ENCODE data around the gene PANK1.
A peak's percentile ranks its signal among the peaks of the same experiment; 100 is the strongest.
"Not testable (repeated sequence)": the region's sequence is repeated elsewhere in the genome, so short reads cannot be mapped to it uniquely, and the experiment has no call there.

PANK1 gene

GRCh38 chr10:89566992-89567391 is 78.0 kb downstream of the PANK1 start:
- no peak for DNase-seq (ENCODE audit: low read depth)

DNA sequence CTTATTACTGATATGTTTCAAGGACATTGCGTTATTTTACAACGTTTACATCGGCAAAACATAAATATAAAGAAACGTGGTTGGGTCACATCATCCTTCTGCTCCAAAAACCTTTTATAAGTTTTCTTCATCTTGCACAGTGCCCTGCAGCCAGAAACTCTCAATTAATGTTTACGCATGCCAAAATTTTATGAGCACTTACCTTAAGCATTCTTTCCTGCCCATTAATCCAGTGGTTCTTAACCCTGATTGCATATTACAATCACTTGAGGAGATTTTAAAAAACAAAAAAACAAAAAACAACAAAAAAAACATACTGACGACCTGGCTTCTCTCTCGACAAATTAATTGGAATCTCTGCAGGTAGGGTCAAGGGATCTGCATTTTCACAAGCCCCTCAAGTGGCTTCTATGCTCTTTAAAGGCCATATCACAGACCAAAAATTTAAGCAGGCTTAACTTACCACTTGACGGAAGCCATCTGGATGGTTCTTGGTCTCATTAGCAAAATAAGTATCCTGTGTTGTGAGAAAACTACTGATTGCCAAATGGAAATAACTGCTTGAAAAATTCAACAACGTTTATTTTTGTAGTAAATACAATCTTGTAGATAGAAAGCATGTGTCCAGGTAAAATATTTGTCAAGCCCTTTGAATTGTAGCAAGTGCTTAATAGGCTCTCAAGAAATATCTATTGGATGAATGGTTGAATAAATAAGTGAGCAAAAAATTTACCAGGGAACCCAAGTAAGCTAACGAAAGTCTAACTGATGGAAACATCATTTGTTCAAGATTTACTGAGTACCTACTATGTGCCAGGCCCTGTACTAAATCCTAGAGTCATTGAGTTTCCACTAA is 78.7 kb downstream of the PANK1 start:
- no peak for DNase-seq (ENCODE audit: low read depth)

- no peak for DNase-seq (ENCODE audit: low read depth)
Measured at GRCh38 chr10:89565180-89565579, 79.9 kb downstream of the PANK1 start.

DNA sequence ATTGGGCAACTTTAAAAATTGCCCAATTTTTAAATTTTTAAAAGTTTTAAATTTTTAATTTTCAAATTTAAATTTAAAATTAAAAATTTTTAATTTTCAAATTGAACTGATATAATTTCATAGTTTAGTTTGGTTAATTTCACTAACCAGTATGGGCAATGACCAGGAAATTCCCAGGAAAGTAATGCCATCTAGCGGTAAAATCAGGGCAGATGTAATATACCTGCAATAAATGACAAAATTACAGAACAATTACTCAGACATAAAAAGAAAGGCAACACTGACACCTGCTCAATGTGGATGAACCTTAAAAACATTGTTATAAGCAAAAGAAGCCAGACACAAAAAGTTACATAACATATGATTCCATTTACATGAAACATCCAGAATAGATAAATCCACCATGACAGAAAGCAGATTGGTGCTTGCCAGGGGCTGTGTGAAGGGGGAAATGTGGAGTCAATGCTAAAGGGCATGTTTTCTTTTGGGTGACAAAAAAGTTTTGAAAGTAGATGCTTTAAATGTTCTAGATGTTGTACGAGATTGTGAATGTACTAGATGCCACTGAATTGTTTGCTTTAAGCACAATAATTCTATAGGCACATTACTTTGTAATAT is 81.1 kb downstream of the PANK1 start:
- DNase-seq (ENCODE audit: low read depth) = peak; percentile 33

DNA sequence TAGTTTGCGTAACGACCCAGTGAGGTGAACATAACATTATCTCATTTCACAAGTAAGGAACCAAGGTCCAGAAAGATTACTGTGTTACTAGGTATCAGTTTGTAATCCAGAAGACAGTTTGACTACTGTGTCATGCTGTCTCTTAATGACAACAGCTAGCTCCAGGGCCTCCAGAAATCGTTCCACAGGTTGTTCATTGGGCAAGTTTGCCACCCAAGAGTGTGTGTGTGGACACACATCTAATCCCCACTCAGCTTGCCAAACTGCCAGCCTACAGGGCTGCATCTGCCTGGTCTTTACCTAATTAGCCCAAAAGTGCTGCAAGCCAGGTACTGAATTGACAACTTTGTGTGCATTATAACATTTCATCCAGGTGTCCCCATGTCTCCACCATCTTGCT is 81.7 kb downstream of the PANK1 start:
- DNase-seq (ENCODE audit: low read depth) = no peak

DNA sequence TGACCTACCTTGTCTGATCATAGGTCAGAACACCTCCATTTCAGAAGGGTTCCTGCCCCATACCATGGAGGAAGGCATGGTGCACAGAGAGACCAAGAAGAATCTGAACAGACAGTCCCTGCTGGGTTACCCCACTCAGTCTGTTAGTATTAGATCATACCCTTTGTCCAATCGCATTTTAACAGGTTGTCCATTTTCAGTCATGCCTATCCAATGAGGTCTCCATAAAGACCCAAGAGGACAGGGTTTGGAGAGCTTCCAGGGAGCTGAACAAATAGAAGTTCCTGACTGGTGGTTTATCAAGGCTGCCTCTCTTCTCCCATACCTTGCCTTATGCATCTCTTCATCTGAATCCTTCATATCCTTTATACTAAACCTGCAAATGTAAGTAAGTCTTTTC is 88.4 kb downstream of the PANK1 start:
- DNase-seq (ENCODE audit: low read depth) = no peak

GRCh38 chr10:89555688-89556445 is 89.2 kb downstream of the PANK1 start:
- DNase-seq (ENCODE audit: low read depth) = peak; percentile 12

- DNase-seq (ENCODE audit: low read depth) = no peak
Measured at GRCh38 chr10:89554433-89554832, 90.6 kb downstream of the PANK1 start.

GRCh38 chr10:89553064-89553734 is 91.8 kb downstream of the PANK1 start:
- peak; percentile 80 for DNase-seq (ENCODE audit: low read depth)

DNA sequence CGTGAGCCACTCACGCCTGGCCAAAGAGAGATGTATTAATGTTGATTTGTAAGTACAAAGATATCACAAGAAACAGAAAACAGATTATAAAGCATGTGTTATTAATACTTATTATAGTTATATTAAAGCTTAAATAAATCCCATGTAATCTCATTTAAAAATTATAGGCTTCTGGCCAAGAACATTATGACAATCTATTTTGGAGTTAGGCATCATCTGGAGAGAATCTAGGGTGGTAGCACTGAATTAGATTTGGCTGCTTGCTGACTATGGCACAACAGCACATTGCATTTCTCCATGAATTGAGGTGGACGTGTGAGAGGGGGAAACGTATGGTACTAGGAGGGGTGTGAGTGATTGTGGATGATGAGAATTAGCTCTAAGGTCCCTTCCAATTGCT is 92.8 kb downstream of the PANK1 start:
- DNase-seq (ENCODE audit: low read depth) = no peak

DNA sequence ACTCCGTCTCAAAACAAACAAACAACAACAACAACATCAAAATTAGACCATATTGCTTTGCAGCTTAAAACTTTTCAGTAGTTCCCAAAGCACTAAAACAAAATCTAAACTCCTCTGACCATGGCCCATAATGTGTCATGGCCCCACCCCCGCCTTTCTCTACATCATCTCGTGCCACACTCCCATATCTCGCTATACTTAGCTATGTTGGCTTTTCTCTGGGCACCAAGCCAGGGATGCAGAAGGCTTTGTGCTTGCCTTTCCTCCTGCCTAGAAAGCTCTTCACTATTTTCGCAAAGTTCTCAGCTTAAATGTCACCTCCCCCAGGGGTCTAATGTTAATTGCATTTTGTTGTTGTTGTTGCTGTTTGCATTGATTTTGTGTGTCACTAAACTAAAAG is 94.5 kb downstream of the PANK1 start:
- no peak for DNase-seq (ENCODE audit: low read depth)

GRCh38 chr10:89549510-89549909 is 95.5 kb downstream of the PANK1 start:
- no peak for DNase-seq (ENCODE audit: low read depth)

DNA sequence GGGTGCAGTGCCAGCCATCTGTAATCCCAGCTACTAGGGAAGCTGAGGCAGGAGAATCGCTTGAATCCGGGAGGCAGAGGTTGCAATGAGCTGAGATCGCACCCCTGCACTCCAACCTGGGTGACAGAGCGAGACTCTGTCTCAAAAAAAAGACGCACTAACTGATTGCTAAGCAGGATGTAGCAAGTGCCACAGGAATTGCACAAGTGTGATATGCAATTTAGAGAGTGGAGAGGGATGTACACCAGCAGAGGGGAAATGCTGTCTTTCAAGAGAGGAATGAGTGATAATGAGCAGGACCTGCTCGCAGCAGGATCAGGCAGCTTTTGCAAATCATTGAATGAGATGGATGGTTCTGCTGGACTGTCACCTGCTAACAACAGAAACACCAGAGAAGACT is 96.4 kb downstream of the PANK1 start:
- DNase-seq (ENCODE audit: low read depth) = no peak

DNA sequence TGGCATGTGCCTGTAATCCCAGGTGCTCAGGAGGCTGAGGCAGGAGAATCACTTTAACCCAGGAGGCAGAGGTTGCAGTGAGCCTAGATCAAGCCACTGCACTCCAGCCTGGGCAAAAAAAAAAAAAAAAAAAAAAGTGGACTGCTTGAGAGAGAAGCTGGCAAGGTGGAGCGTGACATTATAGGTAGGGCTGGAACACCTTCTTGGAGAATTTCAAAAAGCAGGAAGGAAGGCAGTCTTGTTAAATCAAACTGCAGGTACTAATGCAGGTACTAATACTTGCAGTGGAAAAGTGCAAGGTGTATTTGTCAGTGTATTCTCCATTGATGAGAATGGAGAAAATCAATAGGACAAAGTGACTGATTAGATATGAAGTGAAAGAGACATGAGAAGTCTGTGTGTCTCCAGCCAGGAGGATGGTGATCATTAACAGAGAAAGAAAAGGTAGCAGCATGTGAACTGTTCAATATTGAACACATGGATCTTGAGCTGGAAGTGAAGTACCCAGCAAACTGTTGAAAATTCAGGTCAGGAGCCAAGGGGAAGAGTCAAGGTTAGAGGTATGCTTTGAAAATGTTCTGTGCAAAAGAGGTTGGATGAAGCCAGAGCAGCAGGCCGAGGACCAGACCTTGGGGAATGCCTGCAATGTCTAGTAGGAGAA is 97.1 kb downstream of the PANK1 start:
- DNase-seq (ENCODE audit: low read depth) = no peak

DNA sequence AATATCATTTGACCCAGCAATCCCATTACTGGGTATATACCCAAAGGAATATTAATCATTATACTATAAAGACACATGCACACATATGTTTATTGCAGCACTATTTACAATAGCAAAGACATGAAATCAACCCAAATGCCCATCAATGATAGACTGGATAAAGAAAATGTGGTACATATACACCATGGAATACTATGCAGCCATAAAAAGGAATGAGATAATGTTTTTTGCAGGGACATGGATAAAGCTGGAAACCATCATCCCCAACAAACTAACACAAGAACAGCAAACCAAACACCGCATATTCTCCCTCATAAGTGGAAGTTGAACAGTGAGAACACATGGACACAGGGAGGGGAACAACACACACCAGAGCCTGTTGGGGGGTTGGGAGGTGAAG is 98.4 kb downstream of the PANK1 start:
- DNase-seq (ENCODE audit: low read depth) = not testable (repeated sequence)

DNA sequence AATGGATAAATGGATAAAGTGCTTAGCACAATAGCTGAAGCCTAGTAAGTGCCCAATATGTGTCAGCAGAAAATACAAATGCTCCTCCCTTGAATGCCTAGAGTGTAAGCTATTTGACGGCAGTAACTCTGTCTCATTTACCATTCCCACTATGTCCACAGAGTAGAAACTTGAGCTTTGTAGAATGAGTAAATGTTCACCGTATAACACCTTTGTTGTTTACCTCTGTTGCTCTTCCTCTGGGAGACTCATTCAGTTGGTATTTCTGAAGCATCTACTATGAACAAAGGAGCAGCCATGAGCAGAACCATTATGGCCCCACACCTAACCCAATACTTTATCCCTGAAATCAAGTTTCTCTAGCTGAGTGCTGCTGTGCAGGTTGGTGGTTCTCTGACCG is 101.2 kb downstream of the PANK1 start:
- no peak for DNase-seq (ENCODE audit: low read depth)

DNA sequence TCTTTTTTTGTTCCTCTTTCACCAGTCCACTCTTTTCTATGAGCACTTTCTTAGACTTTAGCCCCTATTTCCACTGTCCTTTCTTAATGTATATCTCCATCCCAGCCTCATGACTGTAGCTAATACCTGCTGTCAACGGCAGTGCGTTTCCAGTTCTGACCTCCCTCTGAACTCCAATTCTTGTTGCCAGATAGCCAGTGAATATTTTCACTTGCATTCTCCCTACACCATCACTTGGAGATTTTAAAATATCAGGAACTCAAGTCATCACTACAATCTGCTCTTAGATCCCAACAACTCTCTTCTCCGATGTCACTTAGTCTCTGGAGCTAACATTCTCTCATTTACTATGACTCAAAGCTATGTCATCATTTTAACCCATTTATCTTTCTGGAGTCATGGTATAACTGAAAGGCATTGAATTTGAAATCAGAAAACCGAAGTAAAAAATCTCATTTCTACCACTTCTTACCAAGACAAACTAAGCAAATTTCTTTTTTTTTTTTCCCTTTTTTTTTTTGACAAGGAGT is 104.6 kb downstream of the PANK1 start:
- DNase-seq (ENCODE audit: low read depth) = no peak

DNA sequence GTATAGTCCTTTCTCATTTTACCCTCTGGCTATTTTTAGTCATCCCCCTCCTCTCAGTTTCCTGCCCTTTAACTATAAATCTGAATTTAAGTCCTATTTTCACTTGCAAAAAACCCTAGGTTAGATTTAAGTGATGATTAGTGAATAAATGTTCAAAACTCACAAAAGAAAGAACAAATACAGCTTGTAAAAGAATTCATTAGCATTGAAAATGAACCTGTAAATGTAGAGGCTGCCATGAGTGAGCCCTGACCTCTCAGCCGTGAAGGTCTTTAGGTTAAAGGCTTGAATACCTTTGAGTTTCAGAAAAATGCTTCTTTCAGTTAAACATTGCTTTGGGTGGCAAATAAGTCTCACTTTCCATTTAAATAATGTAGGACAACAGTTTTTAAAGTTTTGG is 107.7 kb downstream of the PANK1 start:
- DNase-seq (ENCODE audit: low read depth) = no peak

DNA sequence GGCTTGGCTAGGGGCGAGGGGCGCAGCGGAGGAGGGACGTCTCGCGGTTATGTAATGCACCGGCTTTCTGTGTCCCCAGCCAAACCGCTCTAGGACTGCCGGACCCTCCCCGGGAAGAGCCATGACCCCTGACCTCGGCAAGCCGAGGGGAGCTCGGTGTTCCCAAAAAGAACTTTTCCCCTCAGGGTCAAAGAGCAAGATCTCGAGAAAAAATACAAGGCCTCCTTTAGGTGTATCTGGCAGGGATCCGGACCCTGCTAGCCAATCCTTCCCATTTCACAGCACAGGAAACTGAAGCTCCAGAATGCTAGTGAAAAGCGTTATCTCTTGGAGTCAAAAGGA is 109.1 kb downstream of the PANK1 start:
- DNase-seq (ENCODE audit: low read depth) = no peak

GRCh38 chr10:89535171-89536012 is 109.7 kb downstream of the PANK1 start, which contains the start of gene SLC16A12:
Gene SLC16A12 (minus strand): TSS chr10:89535594. CDS start chr10:89462578, 73,016 bp downstream.
- no peak for DNase-seq (ENCODE audit: low read depth)

DNA sequence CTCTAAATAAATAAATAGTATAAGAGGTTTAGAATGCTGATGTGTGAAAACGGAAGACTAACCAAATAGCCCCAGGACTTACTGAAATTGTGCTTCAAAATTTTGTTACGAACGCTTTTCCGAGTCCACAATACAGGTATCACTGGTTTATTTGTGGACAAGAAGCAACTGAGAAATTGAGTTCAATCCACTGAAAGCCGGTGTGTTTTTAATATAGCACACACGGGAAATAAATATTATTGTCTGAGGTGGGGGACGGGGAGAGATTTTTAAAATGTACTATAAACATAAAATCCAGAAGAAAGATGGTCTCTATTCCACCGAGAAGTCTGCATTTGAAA is 110.2 kb downstream of the PANK1 start:
- DNase-seq (ENCODE audit: low read depth) = no peak

All from fibroblast of the conjunctiva (primary cell).